Gastroesophageal sphincter (tissue), 4 donors: ENCODE measurements around the gene KDM5C. TPM values are rescaled to one million over a fixed set of nuclear protein-coding genes. Genes with fewer than 3 reads are reported as not detected.

ENCODE experiments used
- ATAC-seq: fragments of 150-250 bp; one replicate; pipeline ENCODE4 v1.9.1; 2016; ENCODE audit warnings: mild to moderate bottlenecking, moderate library complexity
- H3K27ac ChIP-seq, 4 donors: fragments of 200-600 bp; sonication (generic) in 3 of 4; 1 replicate in 3 of 4; 2 replicates in 1 of 4; pipeline ENCODE4 v1.5.1; 2016 to 2019
- H3K27me3 ChIP-seq: fragments of 200-600 bp; sonication (generic); one replicate; pipeline ENCODE4 v1.5.1; 2019
- H3K36me3 ChIP-seq, 2 donors: fragments of 200-600 bp; sonication (generic); one replicate each; pipeline ENCODE4 v1.5.1; 2019; ENCODE audit warnings: control low read depth in 1 of 2
- H3K4me1 ChIP-seq, 3 donors: fragments of 200-600 bp; sonication (generic); 1 replicate in 2 of 3; 2 replicates in 1 of 3; pipeline ENCODE4 v1.5.1; 2016 to 2019; ENCODE audit warnings: control low read depth in 2 of 3
- H3K4me3 ChIP-seq, 2 donors: fragments of 200-600 bp; sonication (generic); one replicate each; pipeline ENCODE4 v1.5.1; 2019; ENCODE audit warnings: mild to moderate bottlenecking in 1 of 2, moderate library complexity in 1 of 2
- H3K9me3 ChIP-seq, 3 donors: fragments of 200-600 bp; sonication (generic); one replicate each; pipeline ENCODE4 v1.5.1; 2017 to 2019; ENCODE audit warnings: control low read depth in 2 of 3
- EP300 ChIP-seq: sonication (generic); formaldehyde crosslinking; IDR thresholded peaks from one replicate; pipeline ENCODE4 v1.6.1; 2017; ENCODE audit warnings: antibody characterized with exemption, mild to moderate bottlenecking
- POLR2A ChIP-seq, 2 donors: fragments of 450-650 bp; IDR thresholded peaks; one replicate each; pipeline ENCODE4 v1.6.1; 2017; ENCODE audit warnings: antibody characterized with exemption in 2 of 2, mild to moderate bottlenecking in 2 of 2, moderate library complexity in 1 of 2
- POLR2AphosphoS5 ChIP-seq: sonication (generic); formaldehyde crosslinking; IDR thresholded peaks from one replicate; pipeline ENCODE4 v1.6.1; 2017; ENCODE audit warnings: antibody characterized with exemption
- WGBS, 2 donors: methylation state at CpG; one replicate each; pipeline ENCODE4 v1.1.5; 2018; ENCODE audit warnings: low coverage in 1 of 2; 5-methylcytosine and 5-hydroxymethylcytosine counted together
- total RNA-seq, 4 donors: library from RNA; depleted of rRNA; stranded (reverse); fragments of >200 nt; gene quantifications; one replicate each; pipeline ENCODE4 v1.1.0, GENCODE V29; 2016
- TF ChIP-seq, protein P1 (sequence below), 4 experiments: fragments of 200-600 bp in 2 of 4; fragments of 450-650 bp in 2 of 4; sonication (generic) in 1 of 4; IDR thresholded peaks; one replicate each; pipeline ENCODE4 v1.5.1; 2017 to 2019; ENCODE audit warnings: antibody characterized with exemption in 4 of 4, mild to moderate bottlenecking in 2 of 4, moderate library complexity in 2 of 4

KDM5C gene
- total RNA-seq, 4 donors from 2014 or later: 60.2 to 120 (median 79.7) TPM

DNA sequence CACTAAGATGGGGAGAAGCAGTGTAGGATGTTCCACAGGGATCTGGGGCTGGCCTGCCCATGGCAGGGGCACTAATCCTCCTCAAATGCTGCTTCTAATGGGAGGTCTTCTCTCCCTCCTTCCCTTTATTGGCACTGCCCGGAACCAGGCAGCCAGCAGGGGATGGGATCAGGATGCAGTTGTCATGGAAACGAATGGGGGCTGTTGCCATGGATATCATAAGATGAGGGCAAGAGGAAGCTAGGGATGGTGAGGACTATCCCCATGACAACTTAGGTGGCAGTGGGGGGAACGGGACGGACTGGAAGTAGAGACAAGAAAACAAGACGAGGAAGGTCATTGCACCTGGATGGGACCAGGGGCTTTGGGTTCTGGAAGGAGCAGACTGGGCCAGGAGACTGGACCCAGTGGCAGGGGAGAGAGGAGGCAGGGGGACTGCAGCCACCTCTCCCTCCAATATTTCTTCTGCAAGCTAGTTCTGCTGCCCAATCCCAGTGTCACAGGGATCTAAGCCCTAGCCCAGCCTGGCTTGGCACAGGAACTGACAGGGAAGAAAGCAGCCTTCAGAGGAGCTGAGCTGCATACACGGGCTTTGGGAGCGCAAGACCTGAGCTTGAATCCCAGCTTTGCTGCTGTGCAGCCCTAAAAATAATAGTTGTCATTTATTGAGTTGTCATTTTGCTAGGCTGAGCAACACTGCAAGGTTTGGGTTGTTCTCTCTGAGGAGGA lies 37.3 kb upstream of the KDM5C start:
- Histone ChIP-seq H3K36me3 (no peaks in the 10 kb centered on the region), H3K4me3 (no peak overlapping the region), H3K27ac (no peak overlapping the region), H3K27me3 (no peaks in the 10 kb centered on the region), H3K9me3 (no peaks in the 10 kb centered on the region), H3K4me1 (no peaks in the 10 kb centered on the region)
- no peak for ATAC-seq
- WGBS, 2 donors: 68 to 100% methylated on average over 1 to 5 of the region's 7 CpGs
- TF ChIP-seq POLR2A (IDR thresholded peaks at IDR 0.05) (no peak), EP300 (no peak), POLR2AphosphoS5 (no peak)
- TF ChIP-seq, protein P1, sequence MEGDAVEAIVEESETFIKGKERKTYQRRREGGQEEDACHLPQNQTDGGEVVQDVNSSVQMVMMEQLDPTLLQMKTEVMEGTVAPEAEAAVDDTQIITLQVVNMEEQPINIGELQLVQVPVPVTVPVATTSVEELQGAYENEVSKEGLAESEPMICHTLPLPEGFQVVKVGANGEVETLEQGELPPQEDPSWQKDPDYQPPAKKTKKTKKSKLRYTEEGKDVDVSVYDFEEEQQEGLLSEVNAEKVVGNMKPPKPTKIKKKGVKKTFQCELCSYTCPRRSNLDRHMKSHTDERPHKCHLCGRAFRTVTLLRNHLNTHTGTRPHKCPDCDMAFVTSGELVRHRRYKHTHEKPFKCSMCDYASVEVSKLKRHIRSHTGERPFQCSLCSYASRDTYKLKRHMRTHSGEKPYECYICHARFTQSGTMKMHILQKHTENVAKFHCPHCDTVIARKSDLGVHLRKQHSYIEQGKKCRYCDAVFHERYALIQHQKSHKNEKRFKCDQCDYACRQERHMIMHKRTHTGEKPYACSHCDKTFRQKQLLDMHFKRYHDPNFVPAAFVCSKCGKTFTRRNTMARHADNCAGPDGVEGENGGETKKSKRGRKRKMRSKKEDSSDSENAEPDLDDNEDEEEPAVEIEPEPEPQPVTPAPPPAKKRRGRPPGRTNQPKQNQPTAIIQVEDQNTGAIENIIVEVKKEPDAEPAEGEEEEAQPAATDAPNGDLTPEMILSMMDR (IDR thresholded peaks at IDR 0.05): no peak

DNA sequence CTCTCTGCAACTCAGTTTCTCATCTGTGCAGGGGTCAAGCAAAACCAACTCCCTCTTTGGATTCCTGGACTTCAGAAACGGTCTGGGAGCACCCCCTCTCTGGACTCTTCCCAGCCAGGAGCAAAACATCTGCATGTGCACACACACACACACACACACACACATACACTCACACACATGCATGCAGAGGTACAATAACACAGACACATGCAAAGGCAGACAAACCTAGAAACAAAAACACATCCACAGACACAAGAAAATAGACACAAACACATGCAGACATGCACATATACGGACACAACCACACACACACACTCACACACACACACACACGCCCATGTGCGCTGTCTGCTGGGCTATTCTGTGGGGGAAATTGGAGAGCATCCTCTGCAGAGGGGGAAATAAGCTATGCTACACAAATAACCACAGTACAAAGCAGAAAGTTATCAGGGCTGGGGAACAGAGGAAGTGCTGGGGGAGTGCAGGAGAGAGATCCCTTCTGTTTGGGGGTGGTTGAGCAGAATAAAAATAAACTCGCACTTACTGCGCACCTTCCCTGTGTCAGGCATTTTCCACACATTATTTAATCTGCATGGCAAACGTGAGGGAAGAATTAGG lies 36.5 kb upstream of the KDM5C start:
- no peaks in the 10 kb centered on the region for H3K36me3 ChIP-seq
- no peak overlapping the region for H3K4me3 ChIP-seq
- H3K27ac ChIP-seq: no peak overlapping the region
- WGBS, 2 donors: 63% methylated on average over 3 of the region's 7 CpGs; no CpG with 5 or more reads in 1 of the 2 donors
- no peaks in the 10 kb centered on the region for H3K9me3 ChIP-seq
- ATAC-seq: no peak
- no peaks in the 10 kb centered on the region for H3K4me1 ChIP-seq
- no peaks in the 10 kb centered on the region for H3K27me3 ChIP-seq
- TF ChIP-seq EP300 (no peak), POLR2A (IDR thresholded peaks at IDR 0.05) (no peak), POLR2AphosphoS5 (no peak)
- TF ChIP-seq, protein P1 (IDR thresholded peaks at IDR 0.05): no peak

DNA sequence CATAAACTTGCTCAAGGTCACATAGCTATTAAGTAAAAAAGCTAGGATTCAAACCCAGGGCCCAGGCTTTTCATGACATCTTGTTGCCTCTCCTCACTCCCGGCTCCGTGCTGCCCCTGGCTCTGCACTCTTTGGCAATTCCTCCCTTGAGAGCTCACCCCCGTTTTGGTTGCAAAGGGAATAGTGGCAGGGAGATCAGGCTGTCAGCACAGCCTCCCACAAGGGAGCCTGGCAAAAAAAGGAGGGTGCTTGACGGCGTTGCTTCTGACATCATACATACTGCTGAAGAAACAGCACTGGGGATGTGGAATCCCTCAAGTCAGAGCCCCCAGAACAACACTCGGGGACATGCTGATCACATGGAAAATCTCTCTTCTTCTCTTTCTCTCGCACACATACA lies 35.8 kb upstream of the KDM5C start:
- Histone ChIP-seq H3K27ac (no peak overlapping the region), H3K27me3 (no peaks in the 10 kb centered on the region), H3K4me3 (no peak overlapping the region), H3K36me3 (no peaks in the 10 kb centered on the region), H3K4me1 (no peaks in the 10 kb centered on the region), H3K9me3 (no peaks in the 10 kb centered on the region)
- TF ChIP-seq, protein P1 (IDR thresholded peaks at IDR 0.05): no peak
- TF ChIP-seq POLR2A (IDR thresholded peaks at IDR 0.05) (no peak), POLR2AphosphoS5 (no peak), EP300 (no peak)
- no CpG with 5 or more reads among the region's 7 CpGs for WGBS, 2 donors
- ATAC-seq: no peak

DNA sequence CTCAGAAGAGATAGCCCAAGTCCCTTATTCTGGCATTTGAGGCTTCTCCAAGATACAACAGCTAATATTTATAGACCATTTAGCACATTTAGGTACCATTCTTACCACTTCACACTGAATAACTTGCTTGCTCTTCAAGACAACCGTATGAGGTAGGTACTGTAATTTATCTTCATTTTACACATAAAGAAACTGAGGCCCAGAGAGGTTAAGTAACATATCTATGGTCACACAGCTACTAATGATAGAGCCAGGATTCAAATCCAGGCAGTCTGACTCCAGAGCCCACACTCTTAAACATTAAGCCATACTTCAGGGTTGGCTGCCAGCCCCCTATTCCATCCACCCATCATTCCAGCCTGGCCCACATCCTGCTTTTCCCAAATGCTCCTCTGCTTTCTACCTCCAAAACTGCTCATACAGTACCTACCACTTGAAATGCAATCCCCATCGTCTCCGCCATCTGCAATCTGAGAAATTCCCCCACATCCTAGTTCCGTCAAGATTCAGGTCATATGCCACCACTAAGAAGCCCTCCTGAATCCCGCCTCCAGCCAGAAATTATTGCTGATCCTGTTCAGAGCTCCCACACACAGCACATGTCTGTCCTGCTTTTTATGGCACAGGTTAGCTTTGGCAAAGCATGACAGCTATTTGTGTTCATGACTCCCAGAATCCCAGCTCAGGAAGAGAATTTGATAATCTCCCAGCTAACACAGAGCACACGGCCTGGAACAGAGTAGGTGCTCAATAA lies 32.8 kb upstream of the KDM5C start:
- ATAC-seq: no peak
- H3K4me3 ChIP-seq: no peak overlapping the region
- no peaks in the 10 kb centered on the region for H3K27me3 ChIP-seq
- WGBS, 2 donors: 85 to 87% methylated on average over 3 to 5 of the region's 6 CpGs
- no peaks in the 10 kb centered on the region for H3K9me3 ChIP-seq
- no peak overlapping the region for H3K27ac ChIP-seq
- H3K4me1 ChIP-seq: no peaks in the 10 kb centered on the region
- H3K36me3 ChIP-seq: peaks cover 0 to 18% of the 10 kb centered on the region in 2 donors
- no peak for TF ChIP-seq EP300

DNA sequence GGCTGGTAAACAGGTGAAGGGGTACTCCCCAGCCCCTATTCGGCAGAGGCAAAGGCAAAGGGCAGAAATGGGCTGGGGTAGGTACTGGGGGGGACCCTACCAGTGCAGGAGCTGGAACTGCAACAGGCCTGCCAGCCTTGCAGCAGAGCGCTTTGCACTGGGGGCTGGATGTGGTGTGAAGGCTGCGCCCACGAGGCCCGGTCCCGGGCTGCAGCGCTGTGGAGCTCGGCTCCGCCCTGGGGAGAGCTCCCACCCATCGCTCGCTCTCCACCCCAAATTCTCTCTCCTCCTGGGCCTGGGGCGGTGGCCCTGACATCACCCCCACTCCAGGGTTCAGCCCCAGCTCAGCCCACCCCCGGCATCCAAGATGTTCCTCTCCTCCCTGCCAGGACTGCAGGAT lies 32.2 kb upstream of the KDM5C start:
- Histone ChIP-seq H3K36me3 (peaks cover 0 to 23% of the 10 kb centered on the region in 2 donors), H3K9me3 (no peaks in the 10 kb centered on the region), H3K4me3 (no peak overlapping the region), H3K27me3 (no peaks in the 10 kb centered on the region), H3K4me1 (no peaks in the 10 kb centered on the region), H3K27ac (no peak overlapping the region)
- TF ChIP-seq POLR2AphosphoS5: no peak
- no peak for TF ChIP-seq POLR2A (IDR thresholded peaks at IDR 0.05)
- TF ChIP-seq, protein P1 (IDR thresholded peaks at IDR 0.05): no peak
- no peak for TF ChIP-seq EP300
- WGBS, 2 donors: 59 to 100% methylated on average over 1 to 5 of the region's 13 CpGs
- ATAC-seq: no peak
